ENCODE data around the gene CADM3.

Gene CADM3

GRCh38 chr1:159250638-159251216 is 79.3 kb downstream of the CADM3 start:
- no peak for ATAC-seq
- Mint-ChIP-seq H3K36me3 (no peaks in the 10 kb centered on the region), H3K9me3 (peaks cover 2% of the 10 kb centered on the region), H3K4me3 (no peak overlapping the region), H3K27ac (no peak overlapping the region), H3K4me1 (no peaks in the 10 kb centered on the region)
- no peak for DNase-seq (ENCODE audit: low spot score in 2 of 2)

All from stimulated activated effector memory CD8-positive, alpha-beta T cell treated with anti-CD3 and anti-CD28 coated beads, Interleukin-12 subunit alpha, Interleukin-12 subunit beta, amount 100 ng/mL, for 72 hours (primary cell).